Measurements from ENCODE around the gene UBAP1L. TPM values are rescaled to one million over a fixed set of nuclear protein-coding genes. Genes with fewer than 3 reads are reported as not detected.
"Not testable (repeated sequence)": the region's sequence is repeated elsewhere in the genome, so short reads cannot be mapped to it uniquely, and the experiment has no call there.

The UBAP1L gene
- polyA plus RNA-seq, result 1 to 10 TPM; 1.5 to 5.8 (median 4.5) TPM
- long read RNA-seq, donor 1, result 0 reads
- long read RNA-seq, donor 2, result 0 reads
- long read RNA-seq, donor 3, result 0 reads
- long read RNA-seq, donor 4, result 0 reads
- long read RNA-seq, donor 5, result 0 reads
- long read RNA-seq, donor 6, result 0 reads
- long read RNA-seq, donor 7, result 0 reads
- long read RNA-seq, donor 8, result 0 reads
- long read RNA-seq, donor 9, result 0 reads
- long read RNA-seq, donor 10, full-length matches to known transcripts, result 1 of 1 reads
- long read RNA-seq, donor 10, partial matches to known transcripts, result 0 of 1 reads
- long read RNA-seq, donor 10, other reads (novel, unspliced or antisense), result 0 of 1 reads

DNA sequence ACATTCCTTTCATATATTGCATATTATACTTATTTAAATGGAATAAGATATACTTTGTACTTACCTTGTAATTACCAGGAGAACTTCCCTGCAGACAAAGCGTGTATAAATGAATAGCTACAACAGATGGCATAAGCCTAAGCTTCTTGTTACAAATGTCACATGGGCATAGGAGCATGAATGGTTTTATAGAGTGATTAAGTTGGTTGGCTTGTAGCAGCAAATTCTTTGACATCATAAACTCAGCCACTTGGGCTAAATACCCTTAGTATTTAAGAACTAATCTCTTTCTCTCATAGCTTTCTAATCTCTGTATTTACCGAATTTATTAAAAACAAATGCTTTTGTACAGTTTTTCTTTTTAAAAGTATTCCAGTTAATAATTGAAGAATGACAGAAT is at the start of gene UBAP1L:
UBAP1L (minus strand) TSS at position 115 of the 400 bp plus-strand sequence. CDS start 8,985 bp downstream, outside the sequence.
- Histone ChIP-seq H3K9me3 (ENCODE audit: control insufficient read depth in 2 of 2, insufficient read depth in 1 of 2, low read depth in 1 of 2, low read length in 1 of 2) (no peaks in the 10 kb centered on the region), H3K4me3 (ENCODE audit: low read depth in 1 of 3, low read length in 3 of 3) (no peak within 1 kb of the TSS), H3K27me3 (ENCODE audit: control insufficient read depth in 3 of 3, insufficient read depth in 3 of 3, low read length in 3 of 3) (no peaks in the 10 kb centered on the region), H3K36me3 (ENCODE audit: control insufficient read depth in 3 of 3, insufficient read depth in 2 of 3, low read depth in 1 of 3, low read length in 3 of 3) (peaks cover 7 to 48% (median 23%) of the 10 kb centered on the region in 3 donors), H3K4me1 (ENCODE audit: control insufficient read depth in 3 of 3, insufficient read depth in 2 of 3, low read depth in 1 of 3, low read length in 2 of 3) (no peaks in the 10 kb centered on the region), H3K27ac (ENCODE audit: low read depth in 1 of 3, low read length in 2 of 3) (no peak within 1 kb of the TSS)
- DNase-seq (no peak), FAIRE-seq (no peak)
- 87 to 94% (median 90%) methylated on average over 2 of the region's 2 CpGs for WGBS, 3 donors

DNA sequence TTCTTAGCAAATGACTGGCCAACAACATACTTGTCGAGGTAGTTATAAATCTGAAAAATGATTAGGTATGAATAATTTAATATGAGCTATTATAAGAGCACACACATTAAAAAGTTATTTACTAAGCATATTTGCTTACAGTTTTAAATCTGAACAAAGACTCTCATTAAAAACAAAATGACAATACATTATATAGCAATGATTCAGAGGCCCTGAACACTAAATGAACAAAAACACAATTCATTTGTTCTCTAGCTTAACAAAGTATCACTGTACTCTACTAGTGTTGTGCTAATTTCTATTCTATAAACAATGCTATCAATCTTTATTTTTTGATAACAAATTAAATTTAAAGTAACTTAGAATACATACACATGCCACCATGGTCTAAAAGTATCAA is 49.1 kb upstream of the UBAP1L start:
- Histone ChIP-seq H3K4me3 (ENCODE audit: low read depth in 1 of 3, low read length in 3 of 3) (no peak overlapping the region), H3K9me3 (ENCODE audit: control insufficient read depth in 2 of 2, insufficient read depth in 1 of 2, low read depth in 1 of 2, low read length in 1 of 2) (no peaks in the 10 kb centered on the region), H3K4me1 (ENCODE audit: control insufficient read depth in 3 of 3, insufficient read depth in 2 of 3, low read depth in 1 of 3, low read length in 2 of 3) (no peaks in the 10 kb centered on the region), H3K27ac (ENCODE audit: low read depth in 1 of 3, low read length in 2 of 3) (no peak overlapping the region), H3K36me3 (ENCODE audit: control insufficient read depth in 3 of 3, insufficient read depth in 2 of 3, low read depth in 1 of 3, low read length in 3 of 3) (peaks cover 6 to 36% (median 9%) of the 10 kb centered on the region in 3 donors), H3K27me3 (ENCODE audit: control insufficient read depth in 3 of 3, insufficient read depth in 3 of 3, low read length in 3 of 3) (no peaks in the 10 kb centered on the region)
- 73 to 92% (median 74%) methylated on average over 1 of the region's 1 CpG for WGBS, 3 donors
- no peak for DNase-seq
- FAIRE-seq, result no peak

DNA sequence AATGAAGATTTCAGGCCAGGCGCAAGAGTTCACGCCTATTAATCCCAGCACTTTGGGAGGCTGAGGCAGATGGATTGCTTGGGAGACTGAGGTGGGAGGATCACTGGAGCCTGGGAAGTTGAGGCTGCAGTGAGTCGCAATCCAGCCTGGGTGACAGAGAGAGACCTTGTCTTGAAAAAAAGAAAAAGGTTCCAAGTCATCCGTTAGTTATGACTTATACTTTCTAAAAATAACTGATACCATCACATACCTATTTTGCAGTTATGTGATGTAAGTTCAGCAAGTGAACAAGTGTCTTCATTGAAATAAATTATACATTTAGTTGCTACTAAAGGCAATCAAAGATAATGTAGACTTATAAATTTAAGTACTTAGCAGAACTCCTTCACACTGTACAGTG is 48.0 kb upstream of the UBAP1L start:
- no peaks in the 10 kb centered on the region for H3K4me1 ChIP-seq (ENCODE audit: control insufficient read depth in 3 of 3, insufficient read depth in 2 of 3, low read depth in 1 of 3, low read length in 2 of 3)
- WGBS, 3 donors, result 90 to 93% (median 92%) methylated on average over 4 of the region's 4 CpGs
- FAIRE-seq (no peak), DNase-seq (no peak)
- H3K27ac ChIP-seq (ENCODE audit: low read depth in 1 of 3, low read length in 2 of 3), result no peak overlapping the region
- no peaks in the 10 kb centered on the region for H3K9me3 ChIP-seq (ENCODE audit: control insufficient read depth in 2 of 2, insufficient read depth in 1 of 2, low read depth in 1 of 2, low read length in 1 of 2)
- no peaks in the 10 kb centered on the region for H3K27me3 ChIP-seq (ENCODE audit: control insufficient read depth in 3 of 3, insufficient read depth in 3 of 3, low read length in 3 of 3)
- H3K4me3 ChIP-seq (ENCODE audit: low read depth in 1 of 3, low read length in 3 of 3), result no peak overlapping the region
- H3K36me3 ChIP-seq (ENCODE audit: control insufficient read depth in 3 of 3, insufficient read depth in 2 of 3, low read depth in 1 of 3, low read length in 3 of 3), result peaks cover 10 to 33% (median 12%) of the 10 kb centered on the region in 3 donors

DNA sequence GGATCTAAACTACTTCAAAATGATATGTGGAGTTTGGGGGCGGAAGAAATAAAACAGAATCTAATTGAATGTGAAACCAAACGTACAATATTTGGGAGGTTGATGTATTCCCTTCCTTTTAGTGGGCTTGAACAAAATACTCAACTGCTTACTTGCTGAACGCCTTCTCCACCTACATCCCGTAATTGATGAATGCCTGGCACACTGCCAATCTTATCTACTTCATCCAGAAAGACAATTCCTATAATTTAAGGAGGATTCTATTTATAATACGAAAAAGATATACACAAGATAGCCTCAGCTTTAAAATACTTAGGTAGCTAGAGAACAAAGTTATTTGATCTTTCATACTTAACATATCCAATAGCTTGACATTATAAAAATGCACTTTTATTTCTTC is 41.7 kb upstream of the UBAP1L start:
- Histone ChIP-seq H3K27ac (ENCODE audit: low read depth in 1 of 3, low read length in 2 of 3) (no peak overlapping the region), H3K36me3 (ENCODE audit: control insufficient read depth in 3 of 3, insufficient read depth in 2 of 3, low read depth in 1 of 3, low read length in 3 of 3) (peaks cover 24 to 33% (median 25%) of the 10 kb centered on the region in 3 donors), H3K4me3 (ENCODE audit: low read depth in 1 of 3, low read length in 3 of 3) (no peak overlapping the region), H3K9me3 (ENCODE audit: control insufficient read depth in 2 of 2, insufficient read depth in 1 of 2, low read depth in 1 of 2, low read length in 1 of 2) (no peaks in the 10 kb centered on the region), H3K4me1 (ENCODE audit: control insufficient read depth in 3 of 3, insufficient read depth in 2 of 3, low read depth in 1 of 3, low read length in 2 of 3) (no peaks in the 10 kb centered on the region), H3K27me3 (ENCODE audit: control insufficient read depth in 3 of 3, insufficient read depth in 3 of 3, low read length in 3 of 3) (no peaks in the 10 kb centered on the region)
- FAIRE-seq (peak; percentile 65), DNase-seq (no peak)
- WGBS, 3 donors, result 64 to 71% (median 67%) methylated on average over 5 of the region's 5 CpGs

DNA sequence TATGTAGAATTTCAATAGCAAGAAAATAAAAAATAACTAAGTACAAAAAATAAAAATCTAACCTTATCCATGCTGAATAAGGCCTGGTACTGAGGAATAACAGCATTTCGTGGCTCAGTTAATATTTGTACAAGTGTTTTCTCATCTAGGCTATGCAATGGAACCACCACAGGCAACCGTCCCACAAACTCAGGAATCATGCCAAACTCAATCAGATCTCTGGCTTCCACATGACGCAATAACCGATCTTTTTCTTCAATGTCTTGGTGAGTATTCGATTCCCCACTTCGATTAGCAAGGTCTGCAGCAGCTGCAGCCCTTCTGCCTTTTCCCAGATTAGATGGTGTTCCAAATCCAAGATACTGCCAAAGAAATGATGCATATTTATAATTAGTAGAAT is 39.7 kb upstream of the UBAP1L start:
- FAIRE-seq (no peak), DNase-seq (no peak)
- H3K27me3 ChIP-seq (ENCODE audit: control insufficient read depth in 3 of 3, insufficient read depth in 3 of 3, low read length in 3 of 3), result no peaks in the 10 kb centered on the region
- 86 to 93% (median 93%) methylated on average over 6 of the region's 6 CpGs for WGBS, 3 donors
- H3K27ac ChIP-seq (ENCODE audit: low read depth in 1 of 3, low read length in 2 of 3), result no peak overlapping the region
- H3K9me3 ChIP-seq (ENCODE audit: control insufficient read depth in 2 of 2, insufficient read depth in 1 of 2, low read depth in 1 of 2, low read length in 1 of 2), result no peaks in the 10 kb centered on the region
- H3K4me3 ChIP-seq (ENCODE audit: low read depth in 1 of 3, low read length in 3 of 3), result no peak overlapping the region
- H3K4me1 ChIP-seq (ENCODE audit: control insufficient read depth in 3 of 3, insufficient read depth in 2 of 3, low read depth in 1 of 3, low read length in 2 of 3), result no peaks in the 10 kb centered on the region
- peaks cover 24 to 38% (median 25%) of the 10 kb centered on the region in 3 donors for H3K36me3 ChIP-seq (ENCODE audit: control insufficient read depth in 3 of 3, insufficient read depth in 2 of 3, low read depth in 1 of 3, low read length in 3 of 3)

DNA sequence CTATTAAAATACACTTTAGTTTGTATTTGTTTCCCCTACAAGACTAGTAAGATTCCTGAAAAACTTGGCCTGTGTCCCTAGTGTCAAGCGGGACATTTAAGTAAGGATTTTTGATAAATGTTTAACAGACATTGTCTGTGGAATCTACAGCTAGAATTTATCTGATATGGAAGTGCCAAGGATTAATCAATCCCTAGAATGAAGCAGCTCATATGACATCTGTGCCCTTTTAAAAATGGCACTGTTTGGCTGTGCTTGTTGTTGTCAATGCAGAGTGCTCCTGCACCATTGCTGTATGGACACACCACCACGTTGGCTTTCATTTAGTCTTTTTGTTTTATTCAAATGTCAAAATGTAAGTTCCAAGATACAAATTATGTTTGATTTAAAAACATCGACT is 32.9 kb upstream of the UBAP1L start:
- 79 to 82% (median 81%) methylated on average over 3 of the region's 3 CpGs for WGBS, 3 donors
- Histone ChIP-seq H3K4me1 (ENCODE audit: control insufficient read depth in 3 of 3, insufficient read depth in 2 of 3, low read depth in 1 of 3, low read length in 2 of 3) (no peaks in the 10 kb centered on the region), H3K9me3 (ENCODE audit: control insufficient read depth in 2 of 2, insufficient read depth in 1 of 2, low read depth in 1 of 2, low read length in 1 of 2) (no peaks in the 10 kb centered on the region), H3K27ac (ENCODE audit: low read depth in 1 of 3, low read length in 2 of 3) (no peak overlapping the region), H3K4me3 (ENCODE audit: low read depth in 1 of 3, low read length in 3 of 3) (no peak overlapping the region), H3K36me3 (ENCODE audit: control insufficient read depth in 3 of 3, insufficient read depth in 2 of 3, low read depth in 1 of 3, low read length in 3 of 3) (peaks cover 0 to 33% (median 4%) of the 10 kb centered on the region in 3 donors), H3K27me3 (ENCODE audit: control insufficient read depth in 3 of 3, insufficient read depth in 3 of 3, low read length in 3 of 3) (no peaks in the 10 kb centered on the region)
- no peak for FAIRE-seq
- no peak for DNase-seq

DNA sequence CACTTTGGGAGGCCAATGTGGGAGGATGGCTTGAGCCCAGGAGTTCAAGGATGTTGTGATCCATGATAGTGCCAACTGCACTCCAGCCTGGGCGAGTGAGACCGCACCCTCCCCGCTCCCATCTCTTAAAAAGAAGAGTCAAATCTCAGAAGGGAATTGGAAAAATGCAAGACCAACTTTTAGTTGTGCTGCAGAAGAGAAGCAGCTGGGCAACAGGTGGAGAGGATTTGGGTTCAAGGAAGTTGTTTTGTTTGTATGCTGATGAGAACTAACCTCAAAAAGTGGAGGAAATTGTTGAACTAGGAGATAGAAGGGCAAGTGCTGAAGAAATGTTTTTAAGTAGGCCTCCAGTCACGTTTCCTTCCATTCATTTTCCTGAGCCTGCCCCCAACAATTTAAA is 31.4 kb upstream of the UBAP1L start:
- 82 to 97% (median 90%) methylated on average over 4 of the region's 4 CpGs for WGBS, 3 donors
- peaks cover 0 to 26% (median 4%) of the 10 kb centered on the region in 3 donors for H3K36me3 ChIP-seq (ENCODE audit: control insufficient read depth in 3 of 3, insufficient read depth in 2 of 3, low read depth in 1 of 3, low read length in 3 of 3)
- no peaks in the 10 kb centered on the region for H3K9me3 ChIP-seq (ENCODE audit: control insufficient read depth in 2 of 2, insufficient read depth in 1 of 2, low read depth in 1 of 2, low read length in 1 of 2)
- no peak overlapping the region for H3K4me3 ChIP-seq (ENCODE audit: low read depth in 1 of 3, low read length in 3 of 3)
- H3K27ac ChIP-seq (ENCODE audit: low read depth in 1 of 3, low read length in 2 of 3), result no peak overlapping the region
- DNase-seq (no peak), FAIRE-seq (no peak)
- H3K27me3 ChIP-seq (ENCODE audit: control insufficient read depth in 3 of 3, insufficient read depth in 3 of 3, low read length in 3 of 3), result no peaks in the 10 kb centered on the region
- no peaks in the 10 kb centered on the region for H3K4me1 ChIP-seq (ENCODE audit: control insufficient read depth in 3 of 3, insufficient read depth in 2 of 3, low read depth in 1 of 3, low read length in 2 of 3)

DNA sequence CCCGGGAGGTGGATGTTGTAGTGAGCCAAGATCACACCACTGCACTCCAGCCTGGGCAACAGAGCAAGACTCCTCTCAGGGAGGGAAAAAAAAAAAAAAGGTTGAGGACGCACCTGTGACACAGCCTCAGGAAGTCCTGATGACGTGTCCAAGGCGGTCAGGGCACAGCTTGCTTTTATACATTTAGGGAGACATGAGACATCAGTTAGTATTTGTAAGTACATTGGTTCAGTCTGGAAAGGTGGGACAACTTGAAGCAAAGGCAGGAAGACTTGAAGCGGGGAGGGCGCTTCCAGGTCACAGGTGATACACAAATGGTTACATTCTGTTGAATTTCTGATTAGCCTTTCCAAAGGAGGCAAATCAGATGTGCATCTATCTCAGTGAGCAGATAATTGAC is 23.6 kb upstream of the UBAP1L start:
- not testable (repeated sequence) for H3K27ac ChIP-seq (ENCODE audit: low read depth in 1 of 3, low read length in 2 of 3); H3K36me3 ChIP-seq (ENCODE audit: control insufficient read depth in 3 of 3, insufficient read depth in 2 of 3, low read depth in 1 of 3, low read length in 3 of 3); H3K27me3 ChIP-seq (ENCODE audit: control insufficient read depth in 3 of 3, insufficient read depth in 3 of 3, low read length in 3 of 3); FAIRE-seq; H3K4me3 ChIP-seq (ENCODE audit: low read depth in 1 of 3, low read length in 3 of 3); H3K4me1 ChIP-seq (ENCODE audit: control insufficient read depth in 3 of 3, insufficient read depth in 2 of 3, low read depth in 1 of 3, low read length in 2 of 3); DNase-seq
- H3K9me3 ChIP-seq (ENCODE audit: control insufficient read depth in 2 of 2, insufficient read depth in 1 of 2, low read depth in 1 of 2, low read length in 1 of 2), result peaks cover 0 to 13% of the 10 kb centered on the region in 2 donors
- WGBS, 3 donors, result 92 to 94% (median 93%) methylated on average over 6 of the region's 6 CpGs

DNA sequence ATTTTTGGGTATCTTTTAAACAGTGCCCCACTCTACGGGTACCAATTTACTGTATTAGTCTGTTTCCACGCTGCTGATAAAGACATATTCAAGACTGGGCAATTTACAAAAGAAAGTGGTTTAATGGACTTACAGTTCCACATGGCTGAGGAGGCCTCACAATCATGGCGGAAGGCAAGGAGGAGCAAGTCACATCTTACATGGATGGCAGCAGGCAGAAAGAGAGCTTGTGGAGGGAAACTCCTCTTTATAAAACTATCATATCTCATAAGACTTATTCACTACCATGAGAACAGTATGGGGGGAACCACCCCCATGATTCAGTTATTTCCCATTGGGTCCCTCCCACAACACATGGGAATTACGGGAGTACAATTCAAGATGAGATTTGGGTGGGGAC is 22.9 kb upstream of the UBAP1L start:
- peaks cover 0 to 13% of the 10 kb centered on the region in 2 donors for H3K9me3 ChIP-seq (ENCODE audit: control insufficient read depth in 2 of 2, insufficient read depth in 1 of 2, low read depth in 1 of 2, low read length in 1 of 2)

More for the DNA sequence above, 22.9 kb upstream of the UBAP1L start:
- not testable (repeated sequence) for DNase-seq; H3K36me3 ChIP-seq (ENCODE audit: control insufficient read depth in 3 of 3, insufficient read depth in 2 of 3, low read depth in 1 of 3, low read length in 3 of 3); H3K4me1 ChIP-seq (ENCODE audit: control insufficient read depth in 3 of 3, insufficient read depth in 2 of 3, low read depth in 1 of 3, low read length in 2 of 3); H3K4me3 ChIP-seq (ENCODE audit: low read depth in 1 of 3, low read length in 3 of 3); FAIRE-seq; H3K27ac ChIP-seq (ENCODE audit: low read depth in 1 of 3, low read length in 2 of 3); H3K27me3 ChIP-seq (ENCODE audit: control insufficient read depth in 3 of 3, insufficient read depth in 3 of 3, low read length in 3 of 3)
- 94 to 95% (median 95%) methylated on average over 4 of the region's 4 CpGs for WGBS, 3 donors

Measured in small intestine (tissue), 16 donors.